ENCODE data around the gene ARFIP2.
A peak's percentile ranks its signal among the peaks of the same experiment; 100 is the strongest.

Gene ARFIP2

DNA sequence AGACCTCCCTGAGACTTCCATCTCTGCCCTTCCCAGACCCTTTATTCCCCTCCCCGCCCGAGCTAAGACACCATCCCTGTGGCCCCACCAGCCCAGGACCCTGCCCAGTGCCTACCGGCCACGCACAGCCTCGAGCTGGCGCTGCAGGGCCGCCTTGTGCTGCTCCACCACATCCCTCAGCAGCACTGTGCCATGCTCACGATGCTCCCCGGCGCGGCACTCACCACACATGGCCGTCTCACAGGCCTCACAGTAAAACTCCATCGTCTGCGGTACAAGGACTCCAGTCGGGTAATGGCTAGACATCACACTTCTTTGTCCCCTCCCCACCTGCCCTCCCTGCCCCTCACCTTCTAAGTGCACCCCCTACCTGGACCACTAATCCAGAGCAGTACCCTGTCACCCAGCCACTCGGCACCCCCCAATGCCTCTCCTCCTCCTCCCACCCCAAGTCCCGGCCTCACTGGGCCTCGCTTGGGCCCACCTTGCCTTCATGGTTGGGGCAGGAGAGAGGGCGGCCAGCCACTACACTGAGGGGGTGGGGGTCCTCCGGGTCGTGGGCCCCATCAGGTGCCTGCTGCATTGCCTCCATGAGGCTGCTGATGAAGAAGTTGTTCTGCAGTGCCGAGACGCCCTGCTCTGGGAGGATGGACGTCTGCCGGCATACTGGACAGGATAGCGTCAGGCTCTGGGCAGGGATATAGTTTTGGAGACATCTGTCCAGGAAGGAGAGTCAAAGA, 23.4 kb downstream of the ARFIP2 start:
- no peak for TF ChIP-seq TAF1 (IDR thresholded peaks at IDR 0.05; ENCODE audit: low read depth, low read length)
- no peak for TF ChIP-seq SPI1 (IDR thresholded peaks at IDR 0.05; ENCODE audit: low read depth, low read length)
- FAIRE-seq (no peak), DNase-seq (ENCODE audit: insufficient read length, low spot score) (no peak)

DNA sequence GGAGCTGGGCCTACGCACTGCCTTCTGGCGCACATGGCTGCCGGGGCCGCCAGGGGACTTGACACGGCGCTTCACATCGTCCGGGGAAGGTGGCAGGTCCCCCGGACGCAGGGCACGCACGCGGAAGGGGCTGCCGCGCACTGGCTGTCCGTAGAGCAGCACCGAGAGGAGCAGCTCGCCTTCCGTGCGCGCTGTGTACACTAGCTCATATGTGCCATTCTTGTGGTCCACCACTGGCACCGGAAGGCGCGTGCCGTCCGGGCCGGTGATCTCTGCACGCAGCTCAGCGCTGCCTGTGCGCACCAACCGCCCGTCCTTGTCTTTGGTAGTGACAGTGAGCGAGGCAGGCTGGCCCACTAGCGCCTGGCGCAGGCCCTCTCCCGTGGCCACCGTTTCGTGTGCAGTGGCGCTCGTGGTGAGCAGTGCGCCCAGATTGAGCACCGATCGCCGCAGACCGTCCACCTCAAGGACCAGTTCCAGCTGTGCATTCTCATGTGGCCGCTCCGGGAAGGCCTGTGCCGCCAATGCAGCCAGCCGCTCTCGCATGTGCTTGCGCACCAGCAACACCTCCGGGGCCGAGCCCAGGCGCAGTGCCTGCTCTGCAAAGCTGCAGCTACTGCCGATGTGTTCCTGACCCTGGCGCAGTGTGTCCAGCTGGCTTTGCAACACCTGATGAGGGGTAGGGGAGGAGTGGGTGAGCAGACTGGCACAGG, 24.6 kb downstream of the ARFIP2 start:
- TF ChIP-seq SPI1 (IDR thresholded peaks at IDR 0.05; ENCODE audit: low read depth, low read length) (no peak), POU2F2 (IDR thresholded peaks at IDR 0.05; ENCODE audit: low read depth, low read length) (no peak), PAX5 (IDR thresholded peaks at IDR 0.05; ENCODE audit: insufficient read depth, low read length, severe bottlenecking) (no peak), POLR2AphosphoS5 (IDR thresholded peaks at IDR 0.05; ENCODE audit: low read depth, low read length) (no peak), TAF1 (IDR thresholded peaks at IDR 0.05; ENCODE audit: low read depth, low read length) (no peak), POLR2A (IDR thresholded peaks at IDR 0.05; ENCODE audit: low read depth, low read length) (no peak)
- DNase-seq (ENCODE audit: insufficient read length, low spot score): no peak
- no peak for FAIRE-seq

DNA sequence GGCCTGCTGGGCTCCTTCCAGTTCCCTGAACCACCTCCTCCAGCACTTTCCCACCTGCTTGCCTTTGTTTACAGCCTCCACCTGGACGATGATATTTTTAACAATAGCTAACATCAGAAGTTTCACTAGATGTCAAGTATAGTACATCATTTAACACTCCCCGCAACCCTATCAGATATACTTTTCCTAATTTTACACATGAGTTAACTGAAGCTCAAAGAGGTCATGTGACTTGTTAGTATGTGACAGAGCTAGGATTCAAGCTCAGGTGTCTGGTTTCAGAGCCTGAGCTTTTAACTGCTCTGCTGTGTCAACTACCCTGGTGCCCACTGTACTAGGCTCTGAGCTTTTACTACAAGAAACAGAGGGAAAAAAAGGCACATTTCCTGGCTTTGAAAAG, 26.1 kb downstream of the ARFIP2 start:
- FAIRE-seq (no peak), DNase-seq (ENCODE audit: insufficient read length, low spot score) (no peak)
- TF ChIP-seq POLR2AphosphoS5 (IDR thresholded peaks at IDR 0.05; ENCODE audit: low read depth, low read length): no peak
- no peak for TF ChIP-seq SPI1 (IDR thresholded peaks at IDR 0.05; ENCODE audit: low read depth, low read length)
- TF ChIP-seq PAX5 (IDR thresholded peaks at IDR 0.05; ENCODE audit: insufficient read depth, low read length, severe bottlenecking): no peak
- TF ChIP-seq TAF1 (IDR thresholded peaks at IDR 0.05; ENCODE audit: low read depth, low read length): no peak
- no peak for TF ChIP-seq POLR2A (IDR thresholded peaks at IDR 0.05; ENCODE audit: low read depth, low read length)
- TF ChIP-seq POU2F2 (IDR thresholded peaks at IDR 0.05; ENCODE audit: low read depth, low read length): no peak

DNA sequence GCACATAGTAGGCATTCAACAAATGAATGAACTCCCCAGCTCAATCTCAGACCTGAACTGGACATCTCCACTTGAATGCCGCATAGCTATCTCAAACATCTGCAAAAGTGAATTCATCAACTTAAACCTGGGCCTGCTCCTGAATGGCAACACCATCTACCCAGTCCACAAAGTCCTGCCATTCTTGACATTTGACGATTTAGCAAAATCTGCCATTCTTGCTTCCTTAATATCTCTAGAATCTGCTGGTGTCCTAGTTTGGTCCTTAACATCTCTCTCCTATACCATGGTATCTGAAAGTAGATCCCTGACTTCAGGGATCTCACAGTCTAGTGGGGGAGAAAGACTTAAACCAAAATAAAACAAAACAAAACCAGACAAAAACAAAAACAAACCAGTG, 28.0 kb downstream of the ARFIP2 start:
- no peak for TF ChIP-seq POLR2A (IDR thresholded peaks at IDR 0.05; ENCODE audit: low read depth, low read length)
- no peak for TF ChIP-seq SPI1 (IDR thresholded peaks at IDR 0.05; ENCODE audit: low read depth, low read length)
- TF ChIP-seq POLR2AphosphoS5 (IDR thresholded peaks at IDR 0.05; ENCODE audit: low read depth, low read length): no peak
- TF ChIP-seq POU2F2 (IDR thresholded peaks at IDR 0.05; ENCODE audit: low read depth, low read length): no peak
- no peak for TF ChIP-seq TAF1 (IDR thresholded peaks at IDR 0.05; ENCODE audit: low read depth, low read length)
- TF ChIP-seq PAX5 (IDR thresholded peaks at IDR 0.05; ENCODE audit: insufficient read depth, low read length, severe bottlenecking): no peak
- DNase-seq (ENCODE audit: insufficient read length, low spot score) (no peak), FAIRE-seq (no peak)

DNA sequence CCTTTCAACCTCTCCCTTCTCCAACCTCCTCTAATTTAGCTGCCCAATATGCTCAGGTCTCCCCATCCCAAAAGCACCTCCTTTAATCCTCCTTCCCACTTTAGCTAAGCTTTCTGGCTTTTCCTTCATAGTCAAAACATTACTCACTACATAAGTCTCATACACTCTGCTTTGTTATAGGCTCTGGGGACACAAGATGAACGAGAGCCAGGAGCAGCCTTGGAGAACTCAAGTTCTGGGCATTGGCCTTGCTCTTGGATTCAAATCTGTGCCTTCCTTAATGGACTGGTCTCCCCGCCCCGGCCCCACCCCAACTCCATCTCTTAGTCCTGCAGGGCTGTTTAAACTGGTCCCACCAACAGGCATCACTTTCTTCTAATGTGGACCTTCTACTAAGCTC, 28.9 kb downstream of the ARFIP2 start:
- FAIRE-seq (no peak), DNase-seq (ENCODE audit: insufficient read length, low spot score) (no peak)
- TF ChIP-seq TAF1 (IDR thresholded peaks at IDR 0.05; ENCODE audit: low read depth, low read length) (no peak), PAX5 (IDR thresholded peaks at IDR 0.05; ENCODE audit: insufficient read depth, low read length, severe bottlenecking) (no peak), POLR2AphosphoS5 (IDR thresholded peaks at IDR 0.05; ENCODE audit: low read depth, low read length) (no peak), SPI1 (IDR thresholded peaks at IDR 0.05; ENCODE audit: low read depth, low read length) (no peak), POU2F2 (IDR thresholded peaks at IDR 0.05; ENCODE audit: low read depth, low read length) (no peak), POLR2A (IDR thresholded peaks at IDR 0.05; ENCODE audit: low read depth, low read length) (no peak)

DNA sequence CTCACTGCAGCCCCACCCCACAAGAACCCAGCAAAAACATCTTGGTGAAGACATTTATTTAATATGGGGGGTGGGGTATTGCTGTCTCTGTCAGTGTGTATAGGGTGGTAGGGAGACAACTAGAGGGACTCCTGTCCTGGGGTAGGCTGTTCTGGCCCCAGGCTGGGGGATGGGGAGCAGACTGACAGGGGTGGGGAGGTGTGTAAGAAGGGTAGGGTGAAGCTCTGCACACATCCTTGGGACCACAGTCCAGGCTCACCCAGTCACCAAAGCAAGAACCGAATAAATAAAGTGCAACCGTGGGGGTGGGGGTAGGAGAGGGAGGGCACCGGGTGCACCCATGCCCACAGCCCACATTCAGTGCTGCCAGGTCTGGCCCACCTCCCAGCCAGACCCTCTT, 32.6 kb downstream of the ARFIP2 start:
- no peak for DNase-seq (ENCODE audit: insufficient read length, low spot score)
- FAIRE-seq: no peak
- TF ChIP-seq POU2F2 (IDR thresholded peaks at IDR 0.05; ENCODE audit: low read depth, low read length) (no peak), POLR2A (IDR thresholded peaks at IDR 0.05; ENCODE audit: low read depth, low read length) (no peak), TAF1 (IDR thresholded peaks at IDR 0.05; ENCODE audit: low read depth, low read length) (no peak), SPI1 (IDR thresholded peaks at IDR 0.05; ENCODE audit: low read depth, low read length) (no peak)

DNA sequence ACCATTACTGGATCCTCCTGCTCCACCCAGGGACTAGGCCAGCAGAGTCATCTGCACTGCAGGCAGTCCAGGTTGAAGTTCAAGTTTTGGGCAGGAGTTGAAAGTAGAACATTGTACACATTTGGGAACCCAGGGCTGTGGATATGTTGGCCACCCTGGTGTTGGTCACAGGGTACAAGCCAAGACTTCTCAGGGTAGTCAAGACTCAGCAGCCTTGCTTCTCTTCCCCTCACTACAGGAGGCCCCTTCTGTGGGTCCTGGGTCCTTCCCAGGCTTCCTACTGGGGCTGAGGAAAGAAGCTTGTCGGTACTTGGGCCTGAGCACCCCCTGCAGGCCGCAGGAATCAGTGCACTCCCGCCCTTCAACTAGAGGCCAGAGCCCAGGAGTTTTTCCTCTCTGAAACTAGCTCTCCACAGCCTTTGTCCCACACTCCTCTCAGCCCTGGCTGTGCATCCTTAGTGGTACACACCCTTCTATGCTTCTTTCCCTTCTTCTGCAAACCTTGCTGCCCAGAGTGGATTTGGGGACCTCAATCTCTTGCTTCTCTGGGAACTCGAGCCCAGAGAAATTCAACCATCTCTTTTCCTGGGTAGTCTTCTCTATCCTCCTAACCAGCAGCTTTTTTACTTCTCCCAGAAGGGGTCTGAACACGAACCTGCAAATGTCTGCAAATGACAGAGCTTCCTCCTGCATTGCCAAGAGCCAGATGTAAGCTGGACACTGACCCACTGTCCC, 37.7 kb downstream of the ARFIP2 start:
- TF ChIP-seq TAF1 (IDR thresholded peaks at IDR 0.05; ENCODE audit: low read depth, low read length): no peak
- 0 out of 2 replicates have a peak, but pooled peaks have one; percentile 21 for TF ChIP-seq POU2F2 (IDR thresholded peaks at IDR 0.05; ENCODE audit: low read depth, low read length)
- no peak for FAIRE-seq
- peak; percentile 40 for DNase-seq (ENCODE audit: insufficient read length, low spot score)

DNA sequence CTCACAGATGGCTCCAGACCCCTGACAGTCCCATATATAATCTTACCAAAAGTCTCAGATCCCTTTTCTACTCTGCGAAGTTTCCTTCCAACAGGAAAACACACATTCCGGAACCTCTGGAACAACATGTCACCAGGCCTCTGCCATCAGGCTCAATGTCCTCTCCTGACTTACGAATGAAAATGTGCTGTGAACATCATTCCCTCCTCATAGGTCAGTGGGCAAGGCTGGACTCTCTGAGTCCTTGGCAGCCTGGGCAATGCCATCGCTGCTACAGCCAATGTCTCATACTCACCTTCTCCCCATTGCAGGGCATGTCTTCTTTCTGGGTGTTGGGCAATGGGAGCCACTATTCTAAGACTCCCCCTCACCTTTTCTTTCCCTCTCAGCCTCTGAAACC, 38.7 kb downstream of the ARFIP2 start:
- TF ChIP-seq POLR2A (IDR thresholded peaks at IDR 0.05; ENCODE audit: low read depth, low read length) (no peak), PAX5 (IDR thresholded peaks at IDR 0.05; ENCODE audit: insufficient read depth, low read length, severe bottlenecking) (no peak), SPI1 (IDR thresholded peaks at IDR 0.05; ENCODE audit: low read depth, low read length) (no peak), TAF1 (IDR thresholded peaks at IDR 0.05; ENCODE audit: low read depth, low read length) (no peak), POLR2AphosphoS5 (IDR thresholded peaks at IDR 0.05; ENCODE audit: low read depth, low read length) (no peak), POU2F2 (IDR thresholded peaks at IDR 0.05; ENCODE audit: low read depth, low read length) (no peak)
- no peak for DNase-seq (ENCODE audit: insufficient read length, low spot score)
- no peak for FAIRE-seq

DNA sequence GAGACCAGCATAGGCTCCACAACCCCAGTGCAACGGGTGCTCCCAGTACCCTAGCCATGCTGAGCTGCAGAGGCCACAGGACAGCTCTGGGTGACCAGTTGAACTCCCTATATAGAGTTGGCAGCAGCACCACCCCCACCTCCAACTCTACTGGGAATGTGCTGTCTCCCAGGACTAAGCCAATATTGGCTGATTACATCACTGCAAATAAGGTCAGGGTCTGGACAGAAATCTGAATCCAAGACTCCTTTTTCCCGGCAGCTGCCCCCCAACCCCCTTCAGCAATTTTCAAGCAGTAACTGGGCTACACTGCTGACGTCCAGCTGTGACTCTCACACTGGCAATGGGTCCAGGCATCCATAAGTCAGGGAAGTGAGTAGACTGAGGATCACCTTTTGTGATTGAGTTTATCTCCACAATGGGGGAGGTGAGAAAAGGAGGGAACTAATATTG, 40.2 kb downstream of the ARFIP2 start, which contains the start of gene HPX:
TSS of gene HPX (minus strand) at position 82 of the 453 bp plus-strand sequence. CDS start at position 58, 24 bp downstream.
- FAIRE-seq (no peak), DNase-seq (ENCODE audit: insufficient read length, low spot score) (no peak)
- no peak for TF ChIP-seq SPI1 (IDR thresholded peaks at IDR 0.05; ENCODE audit: low read depth, low read length)
- no peak for TF ChIP-seq TAF1 (IDR thresholded peaks at IDR 0.05; ENCODE audit: low read depth, low read length)
- TF ChIP-seq POLR2AphosphoS5 (IDR thresholded peaks at IDR 0.05; ENCODE audit: low read depth, low read length): no peak
- no peak for TF ChIP-seq POLR2A (IDR thresholded peaks at IDR 0.05; ENCODE audit: low read depth, low read length)
- no peak for TF ChIP-seq PAX5 (IDR thresholded peaks at IDR 0.05; ENCODE audit: insufficient read depth, low read length, severe bottlenecking)
- no peak for TF ChIP-seq POU2F2 (IDR thresholded peaks at IDR 0.05; ENCODE audit: low read depth, low read length)
